Sigmoid colon (tissue), 4 donors: ENCODE results near the gene TERB1.

Experiments
- POLR2AphosphoS5 ChIP-seq, 4 donors: sonication (generic); formaldehyde crosslinking; IDR thresholded peaks; one replicate each; pipeline ENCODE4 v1.6.1; 2017; ENCODE audit warnings: antibody characterized with exemption in 4 of 4
- TF ChIP-seq, protein P1 (sequence below), 4 experiments: fragments of 450-650 bp in 3 of 4; fragments of 200-600 bp in 1 of 4; IDR thresholded peaks; one replicate each; pipeline ENCODE4 v1.5.1; 2016 to 2019; ENCODE audit warnings: antibody characterized with exemption in 4 of 4, mild to moderate bottlenecking in 3 of 4, moderate library complexity in 2 of 4

DNA sequence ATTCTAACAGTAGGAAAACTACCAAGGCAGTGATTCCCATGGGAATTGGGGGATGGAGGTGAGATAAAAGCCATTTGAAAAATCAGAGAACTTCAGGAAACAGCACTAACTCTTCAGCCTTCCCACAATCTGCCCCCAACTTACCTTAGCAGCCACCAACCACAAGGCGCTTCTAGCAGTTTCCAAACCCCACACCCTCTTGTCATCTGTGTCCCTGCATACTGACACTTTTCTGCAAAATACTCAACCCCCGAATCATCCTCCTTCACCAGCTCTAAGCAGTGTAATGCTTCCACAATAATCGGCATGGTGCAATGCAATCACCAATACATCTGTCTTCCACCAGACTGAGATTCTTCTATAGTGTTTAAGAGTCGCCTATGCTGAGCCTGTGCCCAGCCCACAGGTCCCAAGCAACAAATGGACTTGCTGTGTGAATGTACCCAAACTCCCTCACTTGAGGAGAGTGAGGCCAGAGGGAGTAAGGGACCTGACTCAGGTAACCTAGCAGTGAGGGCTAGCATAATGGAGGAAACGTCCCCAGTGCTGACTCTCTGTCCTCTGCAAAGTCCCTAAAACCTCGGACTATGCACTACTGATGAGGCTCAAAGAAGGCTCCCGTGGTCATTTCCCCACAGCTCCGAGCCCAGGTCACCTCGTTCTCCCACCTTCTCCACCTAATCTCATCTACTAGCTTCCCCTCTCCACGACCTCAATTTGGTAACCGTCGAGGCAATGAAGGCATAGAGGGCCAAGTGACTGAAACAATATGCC, 50.9 kb downstream of the TERB1 start:
- TF ChIP-seq, protein P1, sequence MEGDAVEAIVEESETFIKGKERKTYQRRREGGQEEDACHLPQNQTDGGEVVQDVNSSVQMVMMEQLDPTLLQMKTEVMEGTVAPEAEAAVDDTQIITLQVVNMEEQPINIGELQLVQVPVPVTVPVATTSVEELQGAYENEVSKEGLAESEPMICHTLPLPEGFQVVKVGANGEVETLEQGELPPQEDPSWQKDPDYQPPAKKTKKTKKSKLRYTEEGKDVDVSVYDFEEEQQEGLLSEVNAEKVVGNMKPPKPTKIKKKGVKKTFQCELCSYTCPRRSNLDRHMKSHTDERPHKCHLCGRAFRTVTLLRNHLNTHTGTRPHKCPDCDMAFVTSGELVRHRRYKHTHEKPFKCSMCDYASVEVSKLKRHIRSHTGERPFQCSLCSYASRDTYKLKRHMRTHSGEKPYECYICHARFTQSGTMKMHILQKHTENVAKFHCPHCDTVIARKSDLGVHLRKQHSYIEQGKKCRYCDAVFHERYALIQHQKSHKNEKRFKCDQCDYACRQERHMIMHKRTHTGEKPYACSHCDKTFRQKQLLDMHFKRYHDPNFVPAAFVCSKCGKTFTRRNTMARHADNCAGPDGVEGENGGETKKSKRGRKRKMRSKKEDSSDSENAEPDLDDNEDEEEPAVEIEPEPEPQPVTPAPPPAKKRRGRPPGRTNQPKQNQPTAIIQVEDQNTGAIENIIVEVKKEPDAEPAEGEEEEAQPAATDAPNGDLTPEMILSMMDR (IDR thresholded peaks at IDR 0.05): no peak
- TF ChIP-seq POLR2AphosphoS5 (IDR thresholded peaks at IDR 0.05): no peak
